NCI-H2081 treated with DMSO at 0.1 percent for 48 hours (cell line): Measurements from ENCODE around the gene MVB12B.
A peak's percentile ranks its signal among the peaks of the same experiment; 100 is the strongest.

Source experiments
- DNase-seq: peaks from one replicate; lab custom pipeline; 2025; lab: John Stamatoyannopoulos, UW

The MVB12B gene

GRCh38 chr9:126430124-126430523, 103.5 kb downstream of the MVB12B start:
- DNase-seq, result no peak

DNA sequence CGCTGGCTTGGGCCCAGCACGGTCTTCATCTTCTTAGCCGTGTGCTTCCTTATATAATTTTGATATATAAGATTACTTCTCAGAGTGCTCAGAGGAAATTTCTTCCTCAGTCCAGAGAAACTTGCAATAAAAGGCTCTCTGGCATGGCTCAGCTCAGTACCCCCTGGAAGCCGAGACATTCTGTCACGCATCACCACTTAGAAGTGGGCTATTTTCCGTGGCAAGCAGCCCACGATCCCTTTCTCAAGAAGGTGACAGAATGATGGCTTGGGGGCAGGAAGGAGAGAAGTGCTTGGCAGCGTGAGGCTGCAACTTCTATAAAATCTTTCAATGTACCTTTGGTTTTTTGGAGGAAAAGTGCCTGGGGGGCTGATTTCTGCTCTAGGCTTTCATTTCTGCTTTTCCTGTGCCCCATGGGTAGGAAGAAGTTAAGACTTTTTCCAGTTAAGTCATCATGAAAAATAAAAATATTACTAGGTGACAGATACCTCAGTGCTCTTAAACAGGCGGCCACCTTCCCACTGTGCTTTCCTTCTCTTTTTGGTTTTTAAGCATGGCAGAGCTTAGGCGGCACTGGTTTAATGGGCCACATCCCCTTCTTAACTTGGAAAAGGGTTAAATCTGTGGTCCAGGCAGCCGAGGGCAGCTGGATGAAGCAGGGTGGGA, 104.6 kb downstream of the MVB12B start:
- DNase-seq, result no peak

GRCh38 chr9:126432659-126433058, 106.0 kb downstream of the MVB12B start:
- DNase-seq, result no peak

- DNase-seq, result no peak
These were observed 108.5 kb downstream of the MVB12B start for GRCh38 chr9:126435105-126435504.

GRCh38 chr9:126435626-126436025, 109.0 kb downstream of the MVB12B start:
- no peak for DNase-seq

- DNase-seq, result no peak
These were observed 110.1 kb downstream of the MVB12B start for GRCh38 chr9:126436545-126437267.

DNA sequence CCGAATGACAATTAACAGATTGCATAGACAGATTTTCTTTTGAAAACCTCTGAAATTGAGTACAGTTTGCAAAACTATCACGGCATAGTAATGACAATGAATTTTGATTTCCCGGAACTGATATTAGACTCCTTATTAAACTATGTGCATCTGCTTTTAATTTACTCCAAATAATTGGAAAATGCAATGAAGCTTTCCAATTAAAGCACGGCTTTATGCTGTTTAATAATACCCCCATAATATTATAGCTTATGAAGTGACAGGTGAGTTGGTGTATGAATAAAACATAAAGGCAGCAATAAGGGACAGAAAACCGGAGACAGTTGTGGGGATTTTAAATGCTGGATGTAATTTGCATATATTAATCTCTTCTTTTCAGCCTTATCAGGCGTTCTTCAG, 110.6 kb downstream of the MVB12B start:
- DNase-seq, result no peak

GRCh38 chr9:126437701-126438100, 111.1 kb downstream of the MVB12B start:
- DNase-seq, result no peak

DNA sequence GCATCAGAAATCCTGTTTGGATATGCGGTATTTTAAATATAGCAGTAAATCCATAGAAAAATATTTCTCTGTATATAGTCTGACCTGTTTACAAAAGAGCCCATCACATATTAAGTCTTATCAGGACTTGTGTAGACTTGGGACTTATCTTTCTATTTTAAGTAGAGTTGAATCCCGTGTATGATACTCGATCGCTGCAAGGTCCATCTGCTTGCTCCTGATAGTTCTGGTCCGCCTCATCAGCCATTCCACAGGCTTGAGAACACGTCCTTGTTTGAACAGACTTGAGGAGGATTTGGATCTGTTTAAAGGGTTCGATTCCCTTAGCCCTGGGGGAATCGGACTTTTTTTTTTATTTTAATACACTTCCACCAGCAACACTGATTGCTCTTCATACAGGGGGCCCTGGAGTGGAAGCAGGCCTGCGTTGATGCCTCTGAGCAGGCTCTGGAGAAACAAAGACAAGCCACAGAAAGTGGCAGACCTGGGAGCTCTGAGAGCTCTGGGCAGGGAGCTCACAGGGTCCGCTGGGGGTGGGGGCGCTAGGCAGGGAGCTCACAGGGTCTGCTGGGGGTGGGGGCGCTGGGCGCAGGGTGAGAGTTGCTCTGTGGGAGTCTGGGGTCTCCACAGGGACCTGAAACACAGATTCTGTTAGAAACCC, 112.2 kb downstream of the MVB12B start:
- no peak for DNase-seq

DNA sequence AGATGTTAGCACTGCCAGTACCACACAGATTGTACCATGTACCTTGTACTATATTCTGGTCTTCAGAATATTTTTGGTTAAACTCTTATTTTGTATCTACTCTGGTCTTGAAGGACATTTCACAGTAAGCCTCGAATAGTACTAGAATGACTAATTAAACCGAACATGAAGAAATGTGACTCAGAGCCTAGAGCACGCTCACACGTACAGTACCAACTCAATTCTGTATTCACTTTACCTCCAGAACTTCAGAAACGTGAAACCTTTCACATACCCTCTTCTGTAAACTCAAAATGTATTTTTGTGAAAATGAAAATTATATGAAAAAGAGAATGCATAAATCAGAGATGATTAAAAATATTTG, 112.8 kb downstream of the MVB12B start:
- no peak for DNase-seq

- no peak for DNase-seq
These were observed 113.4 kb downstream of the MVB12B start for GRCh38 chr9:126439883-126440653.

GRCh38 chr9:126440940-126441339, 114.3 kb downstream of the MVB12B start:
- no peak for DNase-seq

- DNase-seq, result no peak
These were observed 116.0 kb downstream of the MVB12B start for GRCh38 chr9:126442636-126443035.

DNA sequence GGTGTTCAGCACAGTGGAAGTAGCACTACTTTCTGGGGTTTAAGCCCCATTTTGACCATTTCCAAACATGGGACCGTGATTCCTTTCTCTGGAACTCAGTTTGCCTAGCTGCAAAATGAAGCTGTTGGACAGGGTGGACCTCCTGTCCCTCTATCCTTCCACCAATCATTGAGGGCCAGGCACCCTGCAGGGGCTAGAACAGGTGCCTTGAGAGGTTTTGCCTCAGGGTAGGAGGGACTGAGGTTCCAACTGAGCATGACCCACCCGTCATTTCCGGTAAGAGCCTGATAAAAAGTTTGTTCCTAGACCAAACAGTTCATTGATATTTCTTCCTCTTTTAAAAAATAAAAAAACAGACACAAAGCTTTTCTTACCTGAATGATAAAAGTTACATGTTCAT, 116.5 kb downstream of the MVB12B start:
- DNase-seq, result no peak

- no peak for DNase-seq
These were observed 121.5 kb downstream of the MVB12B start for GRCh38 chr9:126448136-126448535.

DNA sequence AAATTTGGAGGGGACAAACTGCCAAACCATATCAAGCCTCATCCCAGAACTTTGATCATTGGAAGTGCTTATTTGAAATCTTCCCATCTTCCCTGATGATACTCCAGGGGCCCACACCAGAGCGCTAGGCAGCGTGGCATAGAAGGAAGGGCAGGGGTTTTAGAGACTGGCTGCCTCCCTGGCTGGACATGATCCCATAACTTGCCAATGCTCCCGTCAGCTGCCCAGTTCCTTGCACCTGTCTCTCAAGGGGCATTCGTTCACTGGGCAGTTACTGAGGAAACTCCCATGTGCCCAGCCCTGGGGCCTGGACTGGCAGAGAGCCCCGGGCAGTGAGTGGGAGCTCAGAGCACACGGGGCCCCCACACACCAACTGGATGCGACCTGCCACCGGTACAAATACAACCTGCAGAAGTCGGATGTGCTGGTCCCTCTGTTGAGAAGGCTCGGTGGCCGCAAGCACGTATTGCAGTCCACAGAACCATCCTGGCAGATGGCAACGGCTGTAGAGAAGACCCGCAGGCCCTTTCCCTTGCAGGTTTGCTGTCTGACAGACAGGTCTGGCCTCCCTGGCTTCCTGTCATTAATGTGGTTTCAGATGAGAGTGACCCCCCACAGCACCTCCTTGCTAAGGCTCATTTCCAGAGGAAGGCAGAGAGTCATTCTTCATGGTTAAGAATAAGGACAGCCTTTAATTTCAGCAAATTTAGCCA, 122.4 kb downstream of the MVB12B start:
- DNase-seq, result no peak

GRCh38 chr9:126449725-126450667, 123.4 kb downstream of the MVB12B start:
- DNase-seq, result peak; percentile 24

- DNase-seq, result no peak
These were observed 124.1 kb downstream of the MVB12B start for GRCh38 chr9:126450668-126451205.

- no peak for DNase-seq
These were observed 124.8 kb downstream of the MVB12B start for GRCh38 chr9:126451316-126451885.

- no peak for DNase-seq
These were observed 125.5 kb downstream of the MVB12B start for GRCh38 chr9:126452106-126452505.
